GM21367 (cell line): ENCODE data around the gene PBX4.

ENCODE experiments used
- ATAC-seq: cut with Tn5 transposase; IDR thresholded peaks from one replicate; pipeline ENCODE4 v1.9.1; 2021; ENCODE audit not compliant: unreplicated experiment

The PBX4 gene

GRCh38 chr19:19559931-19560330, 58.6 kb downstream of the PBX4 start:
- ATAC-seq: no peak

- no peak for ATAC-seq
Observed at GRCh38 chr19:19558636-19559035, 59.9 kb downstream of the PBX4 start.

- ATAC-seq: no peak
Observed at GRCh38 chr19:19558055-19558454, 60.4 kb downstream of the PBX4 start.

- no peak for ATAC-seq
Observed at GRCh38 chr19:19554074-19555023, 64.1 kb downstream of the PBX4 start.

- no peak for ATAC-seq
Observed at GRCh38 chr19:19553670-19554069, 64.8 kb downstream of the PBX4 start.

- no peak for ATAC-seq
Observed at GRCh38 chr19:19552798-19553197, 65.7 kb downstream of the PBX4 start.

GRCh38 chr19:19551853-19552192, 66.7 kb downstream of the PBX4 start:
- no peak for ATAC-seq

GRCh38 chr19:19550972-19551852, 67.3 kb downstream of the PBX4 start:
- no peak for ATAC-seq

- ATAC-seq: no peak
Observed at GRCh38 chr19:19550485-19550929, 68.0 kb downstream of the PBX4 start.

- ATAC-seq: no peak
Observed at GRCh38 chr19:19549804-19550464, 68.6 kb downstream of the PBX4 start.

GRCh38 chr19:19548915-19549759, 69.3 kb downstream of the PBX4 start:
- no peak for ATAC-seq

- no peak for ATAC-seq
Observed at GRCh38 chr19:19547674-19548336, 70.7 kb downstream of the PBX4 start.

GRCh38 chr19:19546751-19547162, 71.7 kb downstream of the PBX4 start:
- ATAC-seq: no peak

GRCh38 chr19:19545707-19546106, 72.8 kb downstream of the PBX4 start:
- ATAC-seq: no peak

GRCh38 chr19:19544954-19545591, 73.4 kb downstream of the PBX4 start:
- no peak for ATAC-seq

GRCh38 chr19:19544257-19544953, 74.1 kb downstream of the PBX4 start:
- no peak for ATAC-seq

- ATAC-seq: no peak
Observed at GRCh38 chr19:19543640-19544039, 74.8 kb downstream of the PBX4 start.

GRCh38 chr19:19543101-19543500, 75.4 kb downstream of the PBX4 start:
- ATAC-seq: no peak

GRCh38 chr19:19542507-19542906, 76.0 kb downstream of the PBX4 start:
- no peak for ATAC-seq
